Pancreas (tissue), 10 donors: ENCODE results near the gene SHF. TPM values are rescaled to one million over a fixed set of nuclear protein-coding genes. Genes with fewer than 3 reads are reported as not detected.

ENCODE experiments used
- ATAC-seq, 4 donors: fragments of 200-7000 bp; cut with Tn5 transposase; one replicate each; pipeline versions ENCODE4 v1.8.0 to v1.9.1; 2020; ENCODE audit warnings: mild to moderate bottlenecking in 4 of 4, moderate library complexity in 4 of 4
- DNase-seq, 6 donors: peaks; one replicate each; pipeline ENCODE4 v3.0.0-alpha.2; 2020
- FAIRE-seq: peaks from 2 replicates; lab custom pipeline; 2012; peaks lifted over from hg19 to GRCh38; lab: Jason Lieb, UNC
- H3K27ac ChIP-seq, 4 donors: fragments of 200-600 bp; sonication (generic); 1 replicate in 3 of 4; 2 replicates in 1 of 4; pipeline versions ENCODE4 v1.5.0 to v1.8.0; 2020
- H3K27me3 ChIP-seq, 4 donors: fragments of 200-600 bp; one replicate each; pipeline ENCODE4 v1.8.0; 2021
- H3K36me3 ChIP-seq, 3 donors: fragments of 200-600 bp; sonication (generic) in 1 of 3; one replicate each; pipeline versions ENCODE4 v1.5.0 to v1.8.0; 2020 to 2021
- H3K4me1 ChIP-seq, 3 donors: fragments of 200-600 bp; one replicate each; pipeline ENCODE4 v1.8.0; 2021
- H3K4me3 ChIP-seq, 4 donors: fragments of 200-600 bp; sonication (generic) in 2 of 4; one replicate each; pipeline versions ENCODE4 v1.5.0 to v1.8.0; 2020 to 2021
- H3K9me3 ChIP-seq, 4 donors: fragments of 200-600 bp; one replicate each; pipeline ENCODE4 v1.8.0; 2021
- CTCF ChIP-seq, 4 donors: fragments of 200-600 bp; sonication (generic) in 3 of 4; IDR thresholded peaks; one replicate each; pipeline versions ENCODE4 v1.5.0 to v1.8.0; 2021; ENCODE audit warnings: antibody characterized with exemption in 4 of 4
- WGBS, 2 donors: extraction: QIAGEN DNeasy Blood & Tissue Kit; methylation state at CpG; one replicate each; pipeline ENCODE4 v1.1.7; 2013; 5-methylcytosine and 5-hydroxymethylcytosine counted together
- intact Hi-C, 3 donors: fragments of 100-400 bp; cut with DNase I; formaldehyde crosslinking; loops; one replicate each; pipeline versions ENCODE4 v1.11.1 to v1.14.2; 2022
- polyA plus RNA-seq, 2 donors: library from polyadenylated mRNA; stranded (reverse); fragments of 200-250 nt; gene quantifications; one replicate each; pipeline ENCODE4 v1.2.3, GENCODE V29; 2013
- total RNA-seq, 6 donors: library from RNA; stranded (reverse); fragmentation: NEBNext Ultra II Directional in 4 of 6; extraction: Animal tissue kit (Norgen Biotek cat#: 25700) in 4 of 6; gene quantifications; one replicate each; pipeline versions ENCODE4 v1.2.1 to v1.2.4, GENCODE V29; 2021 to 2023
- donor health status: healthy with polysubstance abuse.
- donor health status: DM: no; HTN: no; CAD: no; lungs with moderate emphysema.
- donor health status: DM: no; HTN: no; CAD: no.
- donor health status: control.
- donor health status: control.
- donor health status: Bipolar disorder and iron deficiency.
- donor health status: DM: yes; HTN: yes; CAD: no.
- donor health status: DM: no; HTN: no; CAD: no.
- donor health status: DM: no; HTN: no; CAD: no.
- donor health status: DM: yes; HTN: yes; CAD: no.

SHF gene
- total and polyA plus RNA-seq, 8 donors, result 1.0 to 3.7 (median 2.0) TPM

GRCh38 chr15:45150997-45151396 lies 36.8 kb downstream of the SHF start:
- ATAC-seq, result no peak
- 78 to 89% methylated on average over 6 of the region's 6 CpGs for WGBS, 2 donors
- H3K4me1 ChIP-seq, result no peaks in the 10 kb centered on the region
- no peak for DNase-seq
- H3K36me3 ChIP-seq, result no peaks in the 10 kb centered on the region
- TF ChIP-seq CTCF (IDR thresholded peaks at IDR 0.05), result no peak
- H3K9me3 ChIP-seq, result no peaks in the 10 kb centered on the region
- no peak overlapping the region for H3K4me3 ChIP-seq
- no peak overlapping the region for H3K27ac ChIP-seq
- no peaks in the 10 kb centered on the region for H3K27me3 ChIP-seq
- intact Hi-C loops, result no loop called here
- no peak for FAIRE-seq

- ATAC-seq (no peak), DNase-seq (peak in 1 of 6 donors; percentile 30), FAIRE-seq (no peak)
- no peaks in the 10 kb centered on the region for H3K36me3 ChIP-seq
- no peak for TF ChIP-seq CTCF (IDR thresholded peaks at IDR 0.05)
- H3K27me3 ChIP-seq, result no peaks in the 10 kb centered on the region
- H3K4me1 ChIP-seq, result no peaks in the 10 kb centered on the region
- no peak overlapping the region for H3K4me3 ChIP-seq
- H3K9me3 ChIP-seq, result no peaks in the 10 kb centered on the region
- intact Hi-C loops, result no loop called here
- H3K27ac ChIP-seq, result no peak overlapping the region
- WGBS, 2 donors, result 71 to 79% methylated on average over 6 of the region's 6 CpGs
Observed at GRCh38 chr15:45150481-45150880, 37.3 kb downstream of the SHF start.

- Histone ChIP-seq H3K9me3 (no peaks in the 10 kb centered on the region), H3K27me3 (no peaks in the 10 kb centered on the region), H3K27ac (no peak overlapping the region), H3K4me1 (no peaks in the 10 kb centered on the region), H3K36me3 (no peaks in the 10 kb centered on the region), H3K4me3 (no peak overlapping the region)
- no peak for DNase-seq
- ATAC-seq, result no peak
- intact Hi-C loops, result no loop called here
- no peak for TF ChIP-seq CTCF (IDR thresholded peaks at IDR 0.05)
- WGBS, 2 donors, result 59 to 64% methylated on average over 1 of the region's 1 CpG
- FAIRE-seq, result no peak
Observed at GRCh38 chr15:45149060-45149459, 38.7 kb downstream of the SHF start.

GRCh38 chr15:45148076-45149059 lies 39.4 kb downstream of the SHF start:
- Histone ChIP-seq H3K4me3 (no peak overlapping the region), H3K36me3 (no peaks in the 10 kb centered on the region), H3K9me3 (no peaks in the 10 kb centered on the region), H3K27me3 (no peaks in the 10 kb centered on the region), H3K27ac (no peak overlapping the region), H3K4me1 (no peaks in the 10 kb centered on the region)
- DNase-seq, result peak in 1 of 6 donors; percentile 27
- no peak for TF ChIP-seq CTCF (IDR thresholded peaks at IDR 0.05)
- WGBS, 2 donors, result 83 to 84% methylated on average over 12 of the region's 12 CpGs
- intact Hi-C loops, result no loop called here
- FAIRE-seq, result no peak
- no peak for ATAC-seq

- no peak for FAIRE-seq
- DNase-seq, result peak in 1 of 6 donors; percentile 47
- intact Hi-C loops, result no loop called here
- WGBS, 2 donors, result 85 to 92% methylated on average over 7 of the region's 7 CpGs
- Histone ChIP-seq H3K36me3 (no peaks in the 10 kb centered on the region), H3K9me3 (no peaks in the 10 kb centered on the region), H3K4me3 (no peak overlapping the region), H3K27ac (no peak overlapping the region), H3K27me3 (no peaks in the 10 kb centered on the region), H3K4me1 (no peaks in the 10 kb centered on the region)
- no peak for ATAC-seq
- TF ChIP-seq CTCF (IDR thresholded peaks at IDR 0.05), result no peak
Observed at GRCh38 chr15:45147606-45148005, 40.2 kb downstream of the SHF start.
